WTC11 (cell line): ENCODE measurements around the gene TIMM10. TPM values are rescaled to one million over a fixed set of nuclear protein-coding genes. Genes with fewer than 3 reads are reported as not detected.

Source experiments
- ATAC-seq: fragments of 200-7000 bp; cut with Tn5 transposase; 2 replicates; pipeline ENCODE4 v1.10.0; 2021; ENCODE audit warnings: mild to moderate bottlenecking, moderate library complexity
- CTCF ChIA-PET: fragments of 300-600 bp; sonication (Branson Sonifier 250); formaldehyde crosslinking; loops from one replicate; lab custom pipeline; 2021; ENCODE audit warnings: antibody characterized with exemption; lab: Charles Lee
- POLR2A ChIA-PET: fragments of 350-600 bp; sonication (Branson Sonifier 250); formaldehyde crosslinking; loops from one replicate; lab custom pipeline; 2021; ENCODE audit warnings: antibody characterized with exemption; lab: Charles Lee
- DNase-seq: peaks from one replicate; pipeline ENCODE4 v3.0.0; 2021; ENCODE audit warnings: low spot score
- H3K27ac Mint-ChIP-seq: 2 replicates; pipeline ENCODE4 v1.8.0; 2021; ENCODE audit warnings: mixed read lengths
- H3K27me3 Mint-ChIP-seq: 2 replicates; pipeline ENCODE4 v1.8.0; 2021; ENCODE audit warnings: low read depth, mild to moderate bottlenecking, moderate library complexity, mixed read lengths
- H3K36me3 Mint-ChIP-seq: 2 replicates; pipeline ENCODE4 v1.8.0; 2021; ENCODE audit warnings: mixed read lengths
- H3K4me1 Mint-ChIP-seq: 2 replicates; pipeline ENCODE4 v1.8.0; 2022; ENCODE audit warnings: mixed read lengths
- H3K4me3 Mint-ChIP-seq: 2 replicates; pipeline ENCODE4 v1.8.0; 2021; ENCODE audit warnings: mild to moderate bottlenecking, moderate library complexity, mixed read lengths
- H3K9me3 Mint-ChIP-seq: 2 replicates; pipeline ENCODE4 v1.8.0; 2021; ENCODE audit warnings: mixed read lengths
- ATF1 ChIP-seq: sonication (generic); formaldehyde crosslinking; IDR thresholded peaks from 2 replicates; pipeline ENCODE4 v1.8.1; 2023; ENCODE audit warnings: mild to moderate bottlenecking, moderate library complexity, missing genetic modification reagents
- ATF3 ChIP-seq: sonication (generic); formaldehyde crosslinking; conservative IDR thresholded peaks from 2 replicates; pipeline ENCODE4 v1.8.1; 2022; ENCODE audit warnings: mild to moderate bottlenecking, missing genetic modification reagents
- E2F5 ChIP-seq: sonication (generic); formaldehyde crosslinking; IDR thresholded peaks from 2 replicates; pipeline ENCODE4 v1.8.1; 2022; ENCODE audit warnings: mild to moderate bottlenecking, moderate library complexity, missing genetic modification reagents
- ESRRA ChIP-seq: sonication (generic); formaldehyde crosslinking; IDR thresholded peaks from 2 replicates; pipeline ENCODE4 v1.8.1; 2022; ENCODE audit warnings: mild to moderate bottlenecking, missing genetic modification reagents, borderline replicate concordance
- ETV6 ChIP-seq: sonication (generic); formaldehyde crosslinking; IDR thresholded peaks from 2 replicates; pipeline ENCODE4 v1.8.1; 2022; ENCODE audit warnings: mild to moderate bottlenecking, missing genetic modification reagents
- FOXP1 ChIP-seq: sonication (generic); formaldehyde crosslinking; IDR thresholded peaks from 2 replicates; pipeline ENCODE4 v1.8.0; 2022; ENCODE audit warnings: missing genetic modification reagents, mild to moderate bottlenecking, moderate library complexity, borderline replicate concordance
- GABPB1 ChIP-seq: sonication (generic); formaldehyde crosslinking; IDR thresholded peaks from 2 replicates; pipeline ENCODE4 v1.8.1; 2023; ENCODE audit warnings: mild to moderate bottlenecking, missing genetic modification reagents
- GTF2I ChIP-seq: fragments of 250-450 bp; sonication (Bioruptor Pico); conservative IDR thresholded peaks from 2 replicates; pipeline ENCODE4 v1.4.0; 2021; ENCODE audit warnings: mild to moderate bottlenecking
- JUN ChIP-seq: sonication (generic); formaldehyde crosslinking; IDR thresholded peaks from 2 replicates; pipeline ENCODE4 v1.8.0; 2023; ENCODE audit warnings: mild to moderate bottlenecking, missing genetic modification reagents
- KAT7 ChIP-seq: sonication (generic); formaldehyde crosslinking; IDR thresholded peaks from 2 replicates; pipeline ENCODE4 v1.8.1; 2023; ENCODE audit warnings: missing genetic modification reagents, mild to moderate bottlenecking, borderline replicate concordance
- MXD4 ChIP-seq: fragments of 250-450 bp; sonication (Bioruptor Pico); IDR thresholded peaks from 2 replicates; pipeline ENCODE4 v1.8.0; 2021; ENCODE audit warnings: mild to moderate bottlenecking, moderate library complexity, borderline replicate concordance
- NFE2L1 ChIP-seq: sonication (generic); formaldehyde crosslinking; IDR thresholded peaks from 2 replicates; pipeline ENCODE4 v1.8.1; 2023; ENCODE audit warnings: missing genetic modification reagents
- NR1H2 ChIP-seq: sonication (generic); formaldehyde crosslinking; IDR thresholded peaks from 2 replicates; pipeline ENCODE4 v1.9.0; 2021; ENCODE audit warnings: mild to moderate bottlenecking, moderate library complexity, missing genetic modification reagents
- NR3C1 ChIP-seq: sonication (generic); formaldehyde crosslinking; conservative IDR thresholded peaks from 2 replicates; pipeline ENCODE4 v1.8.1; 2023; ENCODE audit warnings: low read depth, mild to moderate bottlenecking, missing genetic modification reagents
- OVOL2 ChIP-seq: fragments of 250-450 bp; sonication (Bioruptor Pico); IDR thresholded peaks from 2 replicates; pipeline ENCODE4 v1.9.0; 2021; ENCODE audit warnings: mild to moderate bottlenecking, borderline replicate concordance
- PRRX2 ChIP-seq: fragments of 250-450 bp; sonication (Bioruptor Pico); IDR thresholded peaks from 2 replicates; pipeline ENCODE4 v1.8.0; 2021; ENCODE audit warnings: mild to moderate bottlenecking
- RORB ChIP-seq: fragments of 250-450 bp; sonication (Bioruptor Pico); IDR thresholded peaks from 2 replicates; pipeline ENCODE4 v1.9.0; 2021; ENCODE audit warnings: mild to moderate bottlenecking
- SMAD3 ChIP-seq: sonication (generic); formaldehyde crosslinking; IDR thresholded peaks from 2 replicates; pipeline ENCODE4 v1.8.0; 2022; ENCODE audit warnings: missing genetic modification reagents, mild to moderate bottlenecking, borderline replicate concordance
- SMAD4 ChIP-seq: sonication (generic); formaldehyde crosslinking; IDR thresholded peaks from 2 replicates; pipeline ENCODE4 v1.8.0; 2022; ENCODE audit warnings: mild to moderate bottlenecking, missing genetic modification reagents
- SOX15 ChIP-seq: fragments of 250-450 bp; sonication (Bioruptor Pico); IDR thresholded peaks from 2 replicates; pipeline ENCODE4 v1.9.0; 2021; ENCODE audit warnings: mild to moderate bottlenecking
- TEAD1 ChIP-seq: sonication (generic); formaldehyde crosslinking; IDR thresholded peaks from 2 replicates; pipeline ENCODE4 v1.8.0; 2022; ENCODE audit warnings: mild to moderate bottlenecking, missing genetic modification reagents
- ZBTB21 ChIP-seq: sonication (generic); formaldehyde crosslinking; IDR thresholded peaks from 2 replicates; pipeline ENCODE4 v1.8.1; 2023; ENCODE audit warnings: mild to moderate bottlenecking, missing genetic modification reagents, borderline replicate concordance
- ZNF317 ChIP-seq: sonication (generic); formaldehyde crosslinking; IDR thresholded peaks from 2 replicates; pipeline ENCODE4 v1.8.1; 2023; ENCODE audit warnings: low read depth, mild to moderate bottlenecking, moderate library complexity, missing genetic modification reagents, borderline replicate concordance
- ZNF423 ChIP-seq: fragments of 250-450 bp; sonication (Bioruptor Pico); IDR thresholded peaks from 2 replicates; pipeline ENCODE4 v2.1.2; 2022; ENCODE audit warnings: mild to moderate bottlenecking, moderate library complexity
- total RNA-seq: library from RNA; stranded (reverse); gene quantifications from 3 replicates; pipeline ENCODE4 v1.2.3, GENCODE V29; 2021
- TF ChIP-seq, protein P1 (sequence below): sonication (generic); formaldehyde crosslinking; IDR thresholded peaks from 2 replicates; pipeline ENCODE4 v1.8.1; 2023; ENCODE audit warnings: mild to moderate bottlenecking, missing genetic modification reagents, moderate library complexity
- TF ChIP-seq, protein P2 (sequence below): sonication (generic); formaldehyde crosslinking; IDR thresholded peaks from 2 replicates; pipeline ENCODE4 v1.8.1; 2023; ENCODE audit warnings: mild to moderate bottlenecking, moderate library complexity, missing genetic modification reagents
- TF ChIP-seq, protein P3 (sequence below): fragments of 200-600 bp; IDR thresholded peaks from 2 replicates; pipeline ENCODE4 v1.8.0; 2022; ENCODE audit warnings: antibody characterized with exemption
- TF ChIP-seq, protein P4 (sequence below): sonication (generic); formaldehyde crosslinking; IDR thresholded peaks from 2 replicates; pipeline ENCODE4 v1.8.1; 2023; ENCODE audit warnings: mild to moderate bottlenecking, missing genetic modification reagents, moderate library complexity

The TIMM10 gene
- total RNA-seq, 1 experiment from 2014 or later = 92.8 TPM

DNA sequence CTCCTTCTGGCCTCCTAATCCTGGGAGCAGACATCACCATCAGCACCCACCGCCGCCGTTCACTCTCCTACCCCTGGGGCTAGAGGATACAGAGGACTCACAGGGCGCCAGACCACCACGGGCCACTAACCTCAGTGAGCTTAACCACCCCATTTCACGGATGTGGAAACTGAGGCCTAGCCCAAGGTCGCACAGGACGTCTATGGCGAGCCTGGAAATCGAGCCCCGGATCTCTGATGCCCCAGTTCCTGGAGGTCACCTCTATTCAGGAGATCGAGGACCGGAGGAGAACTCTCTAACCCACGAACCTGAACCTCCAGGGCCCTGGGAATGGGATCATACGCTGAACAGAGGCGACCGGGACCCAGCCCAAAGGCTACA, 349 bp downstream of the TIMM10 start:
- 0 out of 2 replicates have a peak, but pooled peaks have one; percentile 86 for TF ChIP-seq ESRRA
- TF ChIP-seq JUN = no peak
- peak; percentile 95 for TF ChIP-seq GTF2I (CRISPR knock-in tag)
- TF ChIP-seq SMAD3 (CRISPR knock-in tag) = 0 out of 2 replicates have a peak, but pooled peaks have one; percentile 28
- no peak for TF ChIP-seq SMAD4 (CRISPR knock-in tag)
- TF ChIP-seq KAT7 = 0 out of 2 replicates have a peak, but pooled peaks have one; percentile 14
- TF ChIP-seq, all 79 proteins: peak for 4
- Mint-ChIP-seq H3K27me3 (peaks cover 7% of the 10 kb centered on the region), H3K4me3 (peak overlapping the region; percentile 96), H3K9me3 (no peaks in the 10 kb centered on the region), H3K27ac (peak overlapping the region; percentile 66), H3K4me1 (peaks cover 18% of the 10 kb centered on the region), H3K36me3 (peaks cover 8% of the 10 kb centered on the region)
- peak; percentile 5 for ATAC-seq
- ChIA-PET POLR2A (interaction anchor here (1.0 to 1.8 kb wide), 2 partner anchors 37 to 116 kb away, joined by 5 to 6 read pairs; no protein-coding TSS in a partner anchor), CTCF (interaction anchor here (1.0 to 6.8 kb wide), 6 partner anchors 13 to 190 kb away, joined by 3 to 260 read pairs (median 6); partner anchors contain the start of gene SLC43A1)
- no peak for DNase-seq

DNA sequence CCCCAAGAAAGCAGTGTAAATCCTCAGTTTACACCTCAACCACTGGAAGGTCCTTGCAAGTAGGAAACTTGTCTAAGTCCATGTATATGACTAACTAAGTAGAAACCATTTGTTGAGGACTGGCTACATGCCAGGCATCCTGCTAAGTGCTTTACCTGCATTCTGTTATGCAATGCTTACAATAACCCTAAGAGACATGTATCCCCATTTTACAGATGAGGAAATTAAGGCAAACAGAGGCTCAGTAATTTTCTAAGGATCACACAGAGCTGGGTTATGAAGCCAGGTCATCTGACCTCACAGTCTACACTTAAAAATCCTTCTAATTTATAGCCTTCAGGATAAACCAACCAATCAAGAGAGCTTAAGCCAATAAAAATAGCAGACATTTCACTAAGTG, 1.5 kb downstream of the TIMM10 start:
- Mint-ChIP-seq H3K9me3 (peaks cover 3% of the 10 kb centered on the region; the same call in 1 of the 2 replicates), H3K36me3 (peaks cover 13% of the 10 kb centered on the region), H3K27ac (no peak overlapping the region), H3K4me1 (peaks cover 18% of the 10 kb centered on the region), H3K4me3 (peak overlapping the region; percentile 96), H3K27me3 (peaks cover 7% of the 10 kb centered on the region)
- ChIA-PET CTCF (interaction anchor here (0.6 to 6.8 kb wide), 2 partner anchors 37 to 179 kb away, joined by 4 to 260 read pairs; no protein-coding TSS in a partner anchor), POLR2A (no interaction called here)
- TF ChIP-seq ETV6 (CRISPR knock-in tag) = no peak
- TF ChIP-seq NR1H2 = no peak
- TF ChIP-seq, protein P1, sequence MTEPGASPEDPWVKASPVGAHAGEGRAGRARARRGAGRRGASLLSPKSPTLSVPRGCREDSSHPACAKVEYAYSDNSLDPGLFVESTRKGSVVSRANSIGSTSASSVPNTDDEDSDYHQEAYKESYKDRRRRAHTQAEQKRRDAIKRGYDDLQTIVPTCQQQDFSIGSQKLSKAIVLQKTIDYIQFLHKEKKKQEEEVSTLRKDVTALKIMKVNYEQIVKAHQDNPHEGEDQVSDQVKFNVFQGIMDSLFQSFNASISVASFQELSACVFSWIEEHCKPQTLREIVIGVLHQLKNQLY (CRISPR knock-in tag) = no peak
- TF ChIP-seq NR3C1 = no peak
- TF ChIP-seq FOXP1 (CRISPR knock-in tag) = no peak
- TF ChIP-seq ZNF423 (CRISPR knock-in tag) = no peak
- TF ChIP-seq SMAD3 (CRISPR knock-in tag) = no peak
- TF ChIP-seq PRRX2 (CRISPR knock-in tag) = no peak
- no peak for TF ChIP-seq JUN
- no peak for TF ChIP-seq E2F5 (CRISPR knock-in tag)
- TF ChIP-seq SOX15 = no peak
- TF ChIP-seq ZNF317 (CRISPR knock-in tag) = no peak
- TF ChIP-seq, protein P2, sequence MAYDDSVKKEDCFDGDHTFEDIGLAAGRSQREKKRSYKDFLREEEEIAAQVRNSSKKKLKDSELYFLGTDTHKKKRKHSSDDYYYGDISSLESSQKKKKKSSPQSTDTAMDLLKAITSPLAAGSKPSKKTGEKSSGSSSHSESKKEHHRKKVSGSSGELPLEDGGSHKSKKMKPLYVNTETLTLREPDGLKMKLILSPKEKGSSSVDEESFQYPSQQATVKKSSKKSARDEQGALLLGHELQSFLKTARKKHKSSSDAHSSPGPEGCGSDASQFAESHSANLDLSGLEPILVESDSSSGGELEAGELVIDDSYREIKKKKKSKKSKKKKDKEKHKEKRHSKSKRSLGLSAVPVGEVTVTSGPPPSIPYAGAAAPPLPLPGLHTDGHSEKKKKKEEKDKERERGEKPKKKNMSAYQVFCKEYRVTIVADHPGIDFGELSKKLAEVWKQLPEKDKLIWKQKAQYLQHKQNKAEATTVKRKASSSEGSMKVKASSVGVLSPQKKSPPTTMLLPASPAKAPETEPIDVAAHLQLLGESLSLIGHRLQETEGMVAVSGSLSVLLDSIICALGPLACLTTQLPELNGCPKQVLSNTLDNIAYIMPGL (CRISPR knock-in tag) = no peak
- no peak for TF ChIP-seq NFE2L1
- DNase-seq (no peak), ATAC-seq (no peak)

GRCh38 chr11:57527056-57527631, 3.4 kb downstream of the TIMM10 start:
- ChIA-PET CTCF (interaction anchor here (0.6 to 6.8 kb wide), 27 partner anchors 11 to 277 kb away, joined by 3 to 260 read pairs (median 4); partner anchors contain the start of genes RTN4RL2 and SLC43A1), POLR2A (interaction anchor here (0.8 to 1.7 kb wide), 3 partner anchors 34 to 119 kb away, joined by 3 to 14 read pairs (median 3); no protein-coding TSS in a partner anchor)
- Mint-ChIP-seq H3K4me1 (peaks cover 25% of the 10 kb centered on the region), H3K4me3 (no peak overlapping the region), H3K9me3 (peaks cover 3% of the 10 kb centered on the region; the same call in 1 of the 2 replicates), H3K27ac (peak overlapping the region; percentile 80), H3K36me3 (peaks cover 13% of the 10 kb centered on the region), H3K27me3 (no peaks in the 10 kb centered on the region)
- ATAC-seq (peak; percentile 8), DNase-seq (peak; percentile 86)
- no peak for TF ChIP-seq JUN
- TF ChIP-seq, protein P3, sequence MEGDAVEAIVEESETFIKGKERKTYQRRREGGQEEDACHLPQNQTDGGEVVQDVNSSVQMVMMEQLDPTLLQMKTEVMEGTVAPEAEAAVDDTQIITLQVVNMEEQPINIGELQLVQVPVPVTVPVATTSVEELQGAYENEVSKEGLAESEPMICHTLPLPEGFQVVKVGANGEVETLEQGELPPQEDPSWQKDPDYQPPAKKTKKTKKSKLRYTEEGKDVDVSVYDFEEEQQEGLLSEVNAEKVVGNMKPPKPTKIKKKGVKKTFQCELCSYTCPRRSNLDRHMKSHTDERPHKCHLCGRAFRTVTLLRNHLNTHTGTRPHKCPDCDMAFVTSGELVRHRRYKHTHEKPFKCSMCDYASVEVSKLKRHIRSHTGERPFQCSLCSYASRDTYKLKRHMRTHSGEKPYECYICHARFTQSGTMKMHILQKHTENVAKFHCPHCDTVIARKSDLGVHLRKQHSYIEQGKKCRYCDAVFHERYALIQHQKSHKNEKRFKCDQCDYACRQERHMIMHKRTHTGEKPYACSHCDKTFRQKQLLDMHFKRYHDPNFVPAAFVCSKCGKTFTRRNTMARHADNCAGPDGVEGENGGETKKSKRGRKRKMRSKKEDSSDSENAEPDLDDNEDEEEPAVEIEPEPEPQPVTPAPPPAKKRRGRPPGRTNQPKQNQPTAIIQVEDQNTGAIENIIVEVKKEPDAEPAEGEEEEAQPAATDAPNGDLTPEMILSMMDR = peak; percentile 83
- TF ChIP-seq RORB (CRISPR knock-in tag) = no peak
- no peak for TF ChIP-seq MXD4 (CRISPR knock-in tag)
- TF ChIP-seq ZBTB21 (CRISPR knock-in tag) = no peak
- no peak for TF ChIP-seq ATF3 (CRISPR knock-in tag)
- no peak for TF ChIP-seq SOX15
- no peak for TF ChIP-seq OVOL2 (CRISPR knock-in tag)
- TF ChIP-seq, protein P4, sequence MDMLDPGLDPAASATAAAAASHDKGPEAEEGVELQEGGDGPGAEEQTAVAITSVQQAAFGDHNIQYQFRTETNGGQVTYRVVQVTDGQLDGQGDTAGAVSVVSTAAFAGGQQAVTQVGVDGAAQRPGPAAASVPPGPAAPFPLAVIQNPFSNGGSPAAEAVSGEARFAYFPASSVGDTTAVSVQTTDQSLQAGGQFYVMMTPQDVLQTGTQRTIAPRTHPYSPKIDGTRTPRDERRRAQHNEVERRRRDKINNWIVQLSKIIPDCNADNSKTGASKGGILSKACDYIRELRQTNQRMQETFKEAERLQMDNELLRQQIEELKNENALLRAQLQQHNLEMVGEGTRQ (CRISPR knock-in tag) = no peak
- TF ChIP-seq GABPB1 (CRISPR knock-in tag) = peak; percentile 96
- no peak for TF ChIP-seq ATF1 (CRISPR knock-in tag)
- TF ChIP-seq TEAD1 (CRISPR knock-in tag) = no peak
